A549 (cell line): ENCODE results near the gene IQCF6.

Experiments
- CHD2 ChIP-seq: fragments of 150-350 bp; IDR thresholded peaks from 2 replicates; pipeline ENCODE4 v1.6.1; 2014; ENCODE audit warnings: low read length; ENCODE audit not compliant: partially characterized antibody
- EP300 ChIP-seq, 2 experiments: fragments of >200 bp; sonication (Bioruptor Twin); formaldehyde crosslinking; IDR thresholded peaks; 2 replicates in 1 of 2; 3 replicates in 1 of 2; pipeline ENCODE4 v1.6.1; 2016 to 2017
- HOXA7 ChIP-seq: fragments of 250-450 bp; sonication (Bioruptor Pico); IDR thresholded peaks from 2 replicates; pipeline ENCODE4 v1.5.0; 2020; ENCODE audit warnings: mild to moderate bottlenecking, moderate library complexity
- KDM5A ChIP-seq: fragments of 200-600 bp; sonication (generic); IDR thresholded peaks from 2 replicates; pipeline ENCODE4 v1.6.1; 2016; ENCODE audit warnings: antibody characterized with exemption, mild to moderate bottlenecking
- MYC ChIP-seq: IDR thresholded peaks from 2 replicates; pipeline ENCODE4 v1.6.1; 2012; ENCODE audit warnings: mild to moderate bottlenecking, inconsistent platforms, low read length, improper control_type of control experiment, borderline replicate concordance
- POLR2A ChIP-seq: IDR thresholded peaks from 2 replicates; pipeline ENCODE4 v1.6.1; 2012; ENCODE audit warnings: mild to moderate bottlenecking, low read length
- RFX5 ChIP-seq: fragments of 450-650 bp; IDR thresholded peaks from 2 replicates; pipeline ENCODE4 v1.7.1; 2014; ENCODE audit warnings: antibody characterized with exemption, mild to moderate bottlenecking, moderate library complexity
- SREBF2 ChIP-seq: fragments of 450-650 bp; IDR thresholded peaks from 2 replicates; pipeline ENCODE4 v1.6.1; 2014; ENCODE audit warnings: mild to moderate bottlenecking, moderate library complexity
- TP53 ChIP-seq: fragments of 250-450 bp; sonication (Bioruptor Pico); IDR thresholded peaks from 2 replicates; pipeline ENCODE4 v1.5.0; 2021; ENCODE audit warnings: mild to moderate bottlenecking, moderate library complexity
- ZFP36 ChIP-seq: fragments of 450-650 bp; IDR thresholded peaks from 2 replicates; pipeline ENCODE4 v1.6.1; 2014; ENCODE audit warnings: borderline replicate concordance; ENCODE audit not compliant: partially characterized antibody
- TF ChIP-seq, protein P1 (sequence below): fragments of >200 bp; sonication (Bioruptor Twin); formaldehyde crosslinking; IDR thresholded peaks from 3 replicates; pipeline ENCODE4 v1.5.1; 2016
- TF ChIP-seq, protein P2 (sequence below): fragments of 200-600 bp; sonication (generic); IDR thresholded peaks from 2 replicates; pipeline ENCODE4 v1.6.1; 2016; ENCODE audit warnings: antibody characterized with exemption, mild to moderate bottlenecking, moderate library complexity
- TF ChIP-seq, protein P3 (sequence below): IDR thresholded peaks from 2 replicates; pipeline ENCODE4 v1.6.1; 2012; ENCODE audit warnings: low read depth, borderline replicate concordance

DNA sequence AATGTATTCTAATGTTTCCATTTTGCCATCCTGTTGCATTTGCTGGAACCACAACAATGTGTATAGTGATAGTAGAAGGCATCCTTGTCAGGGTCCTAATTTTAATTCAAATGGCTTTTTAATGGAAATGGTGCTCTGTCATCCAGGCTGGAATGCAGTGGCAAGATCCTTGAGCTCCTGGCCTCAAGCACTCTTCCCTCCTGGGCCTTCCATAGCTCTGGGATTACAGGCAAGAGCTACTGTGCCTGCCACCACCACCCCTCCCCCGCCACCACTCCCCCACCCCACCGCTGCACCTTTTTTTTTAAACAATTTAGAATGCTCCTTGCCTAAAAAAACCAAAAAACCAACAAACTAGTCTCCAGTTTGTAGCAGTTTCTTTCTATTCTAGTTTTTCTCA is 15.2 kb upstream of the IQCF6 start:
- TF ChIP-seq, protein P1, sequence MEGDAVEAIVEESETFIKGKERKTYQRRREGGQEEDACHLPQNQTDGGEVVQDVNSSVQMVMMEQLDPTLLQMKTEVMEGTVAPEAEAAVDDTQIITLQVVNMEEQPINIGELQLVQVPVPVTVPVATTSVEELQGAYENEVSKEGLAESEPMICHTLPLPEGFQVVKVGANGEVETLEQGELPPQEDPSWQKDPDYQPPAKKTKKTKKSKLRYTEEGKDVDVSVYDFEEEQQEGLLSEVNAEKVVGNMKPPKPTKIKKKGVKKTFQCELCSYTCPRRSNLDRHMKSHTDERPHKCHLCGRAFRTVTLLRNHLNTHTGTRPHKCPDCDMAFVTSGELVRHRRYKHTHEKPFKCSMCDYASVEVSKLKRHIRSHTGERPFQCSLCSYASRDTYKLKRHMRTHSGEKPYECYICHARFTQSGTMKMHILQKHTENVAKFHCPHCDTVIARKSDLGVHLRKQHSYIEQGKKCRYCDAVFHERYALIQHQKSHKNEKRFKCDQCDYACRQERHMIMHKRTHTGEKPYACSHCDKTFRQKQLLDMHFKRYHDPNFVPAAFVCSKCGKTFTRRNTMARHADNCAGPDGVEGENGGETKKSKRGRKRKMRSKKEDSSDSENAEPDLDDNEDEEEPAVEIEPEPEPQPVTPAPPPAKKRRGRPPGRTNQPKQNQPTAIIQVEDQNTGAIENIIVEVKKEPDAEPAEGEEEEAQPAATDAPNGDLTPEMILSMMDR, result no peak
- TF ChIP-seq POLR2A, result no peak
- no peak for TF ChIP-seq HOXA7
- no peak for TF ChIP-seq CHD2
- TF ChIP-seq SREBF2, result no peak
- no peak for TF ChIP-seq EP300 (IDR thresholded peaks at IDR 0.05)
- TF ChIP-seq TP53, result no peak
- TF ChIP-seq KDM5A, result no peak
- TF ChIP-seq ZFP36, result no peak
- TF ChIP-seq RFX5, result no peak
- no peak for TF ChIP-seq MYC
- TF ChIP-seq, protein P2, sequence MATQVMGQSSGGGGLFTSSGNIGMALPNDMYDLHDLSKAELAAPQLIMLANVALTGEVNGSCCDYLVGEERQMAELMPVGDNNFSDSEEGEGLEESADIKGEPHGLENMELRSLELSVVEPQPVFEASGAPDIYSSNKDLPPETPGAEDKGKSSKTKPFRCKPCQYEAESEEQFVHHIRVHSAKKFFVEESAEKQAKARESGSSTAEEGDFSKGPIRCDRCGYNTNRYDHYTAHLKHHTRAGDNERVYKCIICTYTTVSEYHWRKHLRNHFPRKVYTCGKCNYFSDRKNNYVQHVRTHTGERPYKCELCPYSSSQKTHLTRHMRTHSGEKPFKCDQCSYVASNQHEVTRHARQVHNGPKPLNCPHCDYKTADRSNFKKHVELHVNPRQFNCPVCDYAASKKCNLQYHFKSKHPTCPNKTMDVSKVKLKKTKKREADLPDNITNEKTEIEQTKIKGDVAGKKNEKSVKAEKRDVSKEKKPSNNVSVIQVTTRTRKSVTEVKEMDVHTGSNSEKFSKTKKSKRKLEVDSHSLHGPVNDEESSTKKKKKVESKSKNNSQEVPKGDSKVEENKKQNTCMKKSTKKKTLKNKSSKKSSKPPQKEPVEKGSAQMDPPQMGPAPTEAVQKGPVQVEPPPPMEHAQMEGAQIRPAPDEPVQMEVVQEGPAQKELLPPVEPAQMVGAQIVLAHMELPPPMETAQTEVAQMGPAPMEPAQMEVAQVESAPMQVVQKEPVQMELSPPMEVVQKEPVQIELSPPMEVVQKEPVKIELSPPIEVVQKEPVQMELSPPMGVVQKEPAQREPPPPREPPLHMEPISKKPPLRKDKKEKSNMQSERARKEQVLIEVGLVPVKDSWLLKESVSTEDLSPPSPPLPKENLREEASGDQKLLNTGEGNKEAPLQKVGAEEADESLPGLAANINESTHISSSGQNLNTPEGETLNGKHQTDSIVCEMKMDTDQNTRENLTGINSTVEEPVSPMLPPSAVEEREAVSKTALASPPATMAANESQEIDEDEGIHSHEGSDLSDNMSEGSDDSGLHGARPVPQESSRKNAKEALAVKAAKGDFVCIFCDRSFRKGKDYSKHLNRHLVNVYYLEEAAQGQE, result no peak
- TF ChIP-seq, protein P3, sequence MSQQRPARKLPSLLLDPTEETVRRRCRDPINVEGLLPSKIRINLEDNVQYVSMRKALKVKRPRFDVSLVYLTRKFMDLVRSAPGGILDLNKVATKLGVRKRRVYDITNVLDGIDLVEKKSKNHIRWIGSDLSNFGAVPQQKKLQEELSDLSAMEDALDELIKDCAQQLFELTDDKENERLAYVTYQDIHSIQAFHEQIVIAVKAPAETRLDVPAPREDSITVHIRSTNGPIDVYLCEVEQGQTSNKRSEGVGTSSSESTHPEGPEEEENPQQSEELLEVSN, result no peak
